ENCODE results near the gene RNF187. TPM values are rescaled to one million over a fixed set of nuclear protein-coding genes. Genes with fewer than 3 reads are reported as not detected.

RNF187 gene
- total and polyA plus RNA-seq, 7 experiments from 2014 or later: 16.5 to 133 (median 66.3) TPM

GRCh38 chr1:228494391-228494790, 7.2 kb downstream of the RNF187 start:
- Histone ChIP-seq H3K4me3 (ENCODE audit: low read length) (no peak overlapping the region), H3K4me1 (ENCODE audit: control insufficient read depth in 2 of 2, insufficient read depth in 2 of 2, low read length in 2 of 2) (peaks cover under 1 to 6% of the 10 kb centered on the region in 2 donors), H3K27ac (ENCODE audit: low read depth, low read length) (no peak overlapping the region), H3K36me3 (ENCODE audit: control insufficient read depth in 2 of 3, insufficient read depth in 3 of 3, low read length in 3 of 3) (peaks cover 0 to 68% (median 5%) of the 10 kb centered on the region in 3 experiments), H3K27me3 (ENCODE audit: control insufficient read depth in 2 of 2, insufficient read depth in 2 of 2, low read length in 2 of 2) (no peaks in the 10 kb centered on the region), H3K9me3 (ENCODE audit: control insufficient read depth in 2 of 3, low read length in 3 of 3) (no peaks in the 10 kb centered on the region)
- no peak for ATAC-seq
- peak overlapping the region in 1 of 10 donors; percentile 5 for H3K4me3 Mint-ChIP-seq
- peaks cover 4 to 68% (median 39%) of the 10 kb centered on the region in 5 donors for H3K36me3 Mint-ChIP-seq
- no peaks in the 10 kb centered on the region for H3K9me3 Mint-ChIP-seq
- intact Hi-C loops (cut with micrococcal nuclease): no loop called here
- no peaks in the 10 kb centered on the region for H3K27me3 Mint-ChIP-seq
- H3K4me1 Mint-ChIP-seq: peaks cover 23 to 36% (median 29%) of the 10 kb centered on the region in 7 donors
- POLR2A ChIA-PET: no interaction called here
- DNase-seq: no peak
- peak overlapping the region in 1 of 9 donors; percentile 20 for H3K27ac Mint-ChIP-seq
- CTCF ChIA-PET: no interaction called here

DNA sequence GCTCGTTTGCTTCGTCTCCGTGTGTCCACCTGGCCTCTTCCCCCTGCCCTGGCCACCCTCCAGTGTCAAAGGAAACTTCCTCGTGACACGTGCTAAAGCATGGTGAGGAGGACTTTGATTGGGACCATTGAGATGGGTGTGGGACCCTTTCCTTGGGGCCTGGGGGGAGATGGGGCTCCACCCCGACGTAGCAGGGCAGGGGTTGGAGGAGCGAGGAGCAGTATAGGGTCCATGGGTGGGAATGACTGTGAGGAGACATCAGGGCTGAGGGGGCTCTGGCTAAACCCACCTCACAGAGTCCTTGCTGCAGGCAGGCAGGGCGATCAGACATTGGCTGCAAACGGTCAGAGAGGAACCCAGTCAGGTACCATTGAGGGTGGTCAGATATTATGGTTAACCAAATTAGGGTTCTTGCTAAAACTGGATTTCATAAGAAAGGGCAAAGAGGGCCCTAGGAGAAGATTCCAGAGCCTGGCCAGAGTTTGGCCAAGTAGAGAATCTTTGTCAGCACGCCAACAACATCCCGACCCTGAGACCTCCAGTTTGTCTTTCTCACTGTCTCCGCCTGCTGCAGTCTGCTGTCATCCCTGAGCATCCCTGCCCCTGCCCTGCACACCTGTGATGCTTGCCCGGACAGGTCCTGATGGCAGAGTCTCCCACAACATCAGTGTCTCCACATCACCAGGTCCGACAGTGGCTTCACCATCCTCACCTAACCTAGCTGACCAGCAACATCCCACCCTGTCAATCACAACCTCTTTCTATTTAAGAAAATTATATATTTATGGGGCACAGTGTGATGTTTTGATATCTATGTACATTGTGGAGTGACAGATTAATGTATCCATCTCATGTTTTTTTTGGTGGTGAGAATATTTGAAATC, 8.0 kb downstream of the RNF187 start:
- no peak overlapping the region for H3K4me3 Mint-ChIP-seq
- no peaks in the 10 kb centered on the region for H3K27me3 Mint-ChIP-seq
- Histone ChIP-seq H3K4me3 (ENCODE audit: low read length) (no peak overlapping the region), H3K9me3 (ENCODE audit: control insufficient read depth in 2 of 3, low read length in 3 of 3) (no peaks in the 10 kb centered on the region), H3K36me3 (ENCODE audit: control insufficient read depth in 2 of 3, insufficient read depth in 3 of 3, low read length in 3 of 3) (peaks cover 0 to 60% (median 5%) of the 10 kb centered on the region in 3 experiments), H3K27ac (ENCODE audit: low read depth, low read length) (no peak overlapping the region), H3K4me1 (ENCODE audit: control insufficient read depth in 2 of 2, insufficient read depth in 2 of 2, low read length in 2 of 2) (peaks cover under 1 to 5% of the 10 kb centered on the region in 2 donors), H3K27me3 (ENCODE audit: control insufficient read depth in 2 of 2, insufficient read depth in 2 of 2, low read length in 2 of 2) (no peaks in the 10 kb centered on the region)
- ATAC-seq (no peak), DNase-seq (no peak)
- POLR2A ChIA-PET: interaction anchor here (0.6 kb wide), 1 partner anchor 793 kb away, joined by 3 read pairs; no protein-coding TSS in a partner anchor
- no peaks in the 10 kb centered on the region for H3K9me3 Mint-ChIP-seq
- intact Hi-C loops (cut with micrococcal nuclease): no loop called here
- CTCF ChIA-PET: no interaction called here
- peaks cover 4 to 65% (median 37%) of the 10 kb centered on the region in 5 donors for H3K36me3 Mint-ChIP-seq
- peak overlapping the region in 1 of 9 donors; percentile 18 for H3K27ac Mint-ChIP-seq
- H3K4me1 Mint-ChIP-seq: peaks cover 20 to 35% (median 27%) of the 10 kb centered on the region in 7 donors

DNA sequence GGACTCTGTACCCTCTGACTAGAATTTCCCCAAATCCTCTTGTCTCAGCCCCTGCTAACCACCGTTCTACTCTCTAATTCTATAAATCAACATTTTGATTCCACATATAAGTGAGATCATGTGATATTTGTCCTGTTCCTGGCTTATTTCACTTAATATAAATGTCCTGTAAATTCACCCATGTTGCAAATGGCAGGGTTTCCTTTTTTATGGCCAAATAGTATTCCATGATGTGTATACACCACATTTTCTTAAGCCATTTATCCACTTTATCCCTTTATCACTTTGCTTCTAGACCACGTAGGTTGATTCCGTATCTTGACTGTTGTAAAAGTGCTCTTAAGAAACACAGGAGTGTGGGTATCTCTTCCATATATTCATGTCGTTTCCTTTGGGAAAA, 8.9 kb downstream of the RNF187 start:
- ChIA-PET CTCF (interaction anchor here (1.4 kb wide), 1 partner anchor 18 kb away, joined by 4 read pairs; no protein-coding TSS in a partner anchor), POLR2A (no interaction called here)
- Histone ChIP-seq H3K36me3 (ENCODE audit: control insufficient read depth in 2 of 3, insufficient read depth in 3 of 3, low read length in 3 of 3) (peaks cover 0 to 52% (median 5%) of the 10 kb centered on the region in 3 experiments), H3K4me3 (ENCODE audit: low read length) (no peak overlapping the region), H3K9me3 (ENCODE audit: control insufficient read depth in 2 of 3, low read length in 3 of 3) (no peaks in the 10 kb centered on the region), H3K27ac (ENCODE audit: low read depth, low read length) (no peak overlapping the region), H3K27me3 (ENCODE audit: control insufficient read depth in 2 of 2, insufficient read depth in 2 of 2, low read length in 2 of 2) (no peaks in the 10 kb centered on the region), H3K4me1 (ENCODE audit: control insufficient read depth in 2 of 2, insufficient read depth in 2 of 2, low read length in 2 of 2) (peaks cover 9 to 10% of the 10 kb centered on the region in 2 donors)
- H3K4me3 Mint-ChIP-seq: no peak overlapping the region
- ATAC-seq: no peak
- intact Hi-C loops (cut with micrococcal nuclease): no loop called here
- no peaks in the 10 kb centered on the region for H3K9me3 Mint-ChIP-seq
- DNase-seq: no peak
- no peak overlapping the region for H3K27ac Mint-ChIP-seq
- peaks cover 4 to 57% (median 31%) of the 10 kb centered on the region in 5 donors for H3K36me3 Mint-ChIP-seq
- H3K4me1 Mint-ChIP-seq: peaks cover 22 to 36% (median 28%) of the 10 kb centered on the region in 7 donors
- no peaks in the 10 kb centered on the region for H3K27me3 Mint-ChIP-seq

GRCh38 chr1:228496494-228496893, 9.3 kb downstream of the RNF187 start:
- H3K4me1 Mint-ChIP-seq: peaks cover 24 to 39% (median 31%) of the 10 kb centered on the region in 7 donors
- no peak for DNase-seq
- peaks cover 0 to 51% (median 5%) of the 10 kb centered on the region in 3 experiments for H3K36me3 ChIP-seq (ENCODE audit: control insufficient read depth in 2 of 3, insufficient read depth in 3 of 3, low read length in 3 of 3)
- H3K27ac ChIP-seq (ENCODE audit: low read depth, low read length): no peak overlapping the region
- no peak overlapping the region for H3K4me3 Mint-ChIP-seq
- ChIA-PET CTCF (interaction anchor here (1.4 kb wide), 1 partner anchor 18 kb away, joined by 4 read pairs; no protein-coding TSS in a partner anchor), POLR2A (no interaction called here)
- intact Hi-C loops (cut with micrococcal nuclease): no loop called here
- peaks cover 13% of the 10 kb centered on the region in 2 donors for H3K4me1 ChIP-seq (ENCODE audit: control insufficient read depth in 2 of 2, insufficient read depth in 2 of 2, low read length in 2 of 2)
- H3K9me3 ChIP-seq (ENCODE audit: control insufficient read depth in 2 of 3, low read length in 3 of 3): no peaks in the 10 kb centered on the region
- H3K36me3 Mint-ChIP-seq: peaks cover 4 to 56% (median 31%) of the 10 kb centered on the region in 5 donors
- no peaks in the 10 kb centered on the region for H3K9me3 Mint-ChIP-seq
- H3K27ac Mint-ChIP-seq: no peak overlapping the region
- no peak for ATAC-seq
- no peak overlapping the region for H3K4me3 ChIP-seq (ENCODE audit: low read length)
- H3K27me3 ChIP-seq (ENCODE audit: control insufficient read depth in 2 of 2, insufficient read depth in 2 of 2, low read length in 2 of 2): no peaks in the 10 kb centered on the region
- no peaks in the 10 kb centered on the region for H3K27me3 Mint-ChIP-seq

GRCh38 chr1:228497206-228497605, 10.0 kb downstream of the RNF187 start:
- no peak for DNase-seq
- Mint-ChIP-seq H3K27ac (peak overlapping the region in 1 of 9 donors; percentile 81), H3K27me3 (no peaks in the 10 kb centered on the region), H3K4me1 (peaks cover 18 to 33% (median 24%) of the 10 kb centered on the region in 7 donors), H3K36me3 (peaks cover 4 to 50% (median 26%) of the 10 kb centered on the region in 5 donors), H3K4me3 (no peak overlapping the region), H3K9me3 (no peaks in the 10 kb centered on the region)
- CTCF ChIA-PET: interaction anchor here (1.4 kb wide), 1 partner anchor 17 kb away, joined by 4 read pairs; no protein-coding TSS in a partner anchor
- peaks cover 0 to 47% (median 5%) of the 10 kb centered on the region in 3 experiments for H3K36me3 ChIP-seq (ENCODE audit: control insufficient read depth in 2 of 3, insufficient read depth in 3 of 3, low read length in 3 of 3)
- H3K4me1 ChIP-seq (ENCODE audit: control insufficient read depth in 2 of 2, insufficient read depth in 2 of 2, low read length in 2 of 2): peaks cover 9 to 14% of the 10 kb centered on the region in 2 donors
- POLR2A ChIA-PET: no interaction called here
- H3K4me3 ChIP-seq (ENCODE audit: low read length): no peak overlapping the region
- no peak for ATAC-seq
- H3K27ac ChIP-seq (ENCODE audit: low read depth, low read length): no peak overlapping the region
- H3K9me3 ChIP-seq (ENCODE audit: control insufficient read depth in 2 of 3, low read length in 3 of 3): no peaks in the 10 kb centered on the region
- no peaks in the 10 kb centered on the region for H3K27me3 ChIP-seq (ENCODE audit: control insufficient read depth in 2 of 2, insufficient read depth in 2 of 2, low read length in 2 of 2)
- intact Hi-C loops (cut with micrococcal nuclease): no loop called here

GRCh38 chr1:228497817-228498216, 10.6 kb downstream of the RNF187 start:
- no peak for ATAC-seq
- Mint-ChIP-seq H3K27ac (no peak overlapping the region), H3K9me3 (no peaks in the 10 kb centered on the region), H3K27me3 (no peaks in the 10 kb centered on the region), H3K36me3 (peaks cover 4 to 48% (median 26%) of the 10 kb centered on the region in 5 donors), H3K4me3 (no peak overlapping the region), H3K4me1 (peaks cover 18 to 33% (median 24%) of the 10 kb centered on the region in 7 donors)
- CTCF ChIA-PET: interaction anchor here (1.4 kb wide), 1 partner anchor 17 kb away, joined by 4 read pairs; no protein-coding TSS in a partner anchor
- peaks cover 0 to 45% (median 5%) of the 10 kb centered on the region in 3 experiments for H3K36me3 ChIP-seq (ENCODE audit: control insufficient read depth in 2 of 3, insufficient read depth in 3 of 3, low read length in 3 of 3)
- H3K4me1 ChIP-seq (ENCODE audit: control insufficient read depth in 2 of 2, insufficient read depth in 2 of 2, low read length in 2 of 2): peaks cover 9 to 14% of the 10 kb centered on the region in 2 donors
- POLR2A ChIA-PET: no interaction called here
- H3K4me3 ChIP-seq (ENCODE audit: low read length): no peak overlapping the region
- no peaks in the 10 kb centered on the region for H3K27me3 ChIP-seq (ENCODE audit: control insufficient read depth in 2 of 2, insufficient read depth in 2 of 2, low read length in 2 of 2)
- H3K9me3 ChIP-seq (ENCODE audit: control insufficient read depth in 2 of 3, low read length in 3 of 3): no peaks in the 10 kb centered on the region
- peak in 1 of 9 donors; percentile 9 for DNase-seq
- no peak overlapping the region for H3K27ac ChIP-seq (ENCODE audit: low read depth, low read length)
- intact Hi-C loops (cut with micrococcal nuclease): no loop called here
